Activated T-helper 1 cell treated with anti-CD3 and anti-CD28 coated beads, Interleukin-2, amount 50 U/mL, for 16 hours (primary cell): Measurements from ENCODE around the gene MAPKBP1.
A peak's percentile ranks its signal among the peaks of the same experiment; 100 is the strongest.
"Not testable (repeated sequence)": the region's sequence is repeated elsewhere in the genome, so short reads cannot be mapped to it uniquely, and the experiment has no call there.

ENCODE experiments used
- DNase-seq, 2 donors: peaks; one replicate each; pipeline ENCODE4 v3.0.0-alpha.2; 2020; ENCODE audit warnings: low read depth in 1 of 2, low spot score in 1 of 2

Gene MAPKBP1

GRCh38 chr15:41774062-41774881 is at the start of gene MAPKBP1:
TSS of gene MAPKBP1 (plus strand) at chr15:41774484. CDS start at chr15:41775276, 792 bp downstream.
- DNase-seq, result peak; percentile 93 to 95

- DNase-seq, result no peak
Measured at GRCh38 chr15:41727143-41727542, 47.1 kb upstream of the MAPKBP1 start.

GRCh38 chr15:41728061-41728460 is 46.2 kb upstream of the MAPKBP1 start:
- not testable (repeated sequence) for DNase-seq

- DNase-seq, result no peak
Measured at GRCh38 chr15:41730543-41730942, 43.7 kb upstream of the MAPKBP1 start.

- DNase-seq, result no peak
Measured at GRCh38 chr15:41732483-41732882, 41.8 kb upstream of the MAPKBP1 start.

- no peak for DNase-seq
Measured at GRCh38 chr15:41734079-41734478, 40.2 kb upstream of the MAPKBP1 start.

- no peak for DNase-seq
Measured at GRCh38 chr15:41735046-41735445, 39.2 kb upstream of the MAPKBP1 start.

- not testable (repeated sequence) for DNase-seq
Measured at GRCh38 chr15:41735492-41735891, 38.8 kb upstream of the MAPKBP1 start.

- no peak for DNase-seq
Measured at GRCh38 chr15:41746802-41747201, 27.5 kb upstream of the MAPKBP1 start.

- no peak for DNase-seq
Measured at GRCh38 chr15:41756198-41756597, 18.1 kb upstream of the MAPKBP1 start.

GRCh38 chr15:41772720-41773331 is 1.5 kb upstream of the MAPKBP1 start:
- DNase-seq, result peak; percentile 9 to 24

GRCh38 chr15:41773332-41773728 is 954 bp upstream of the MAPKBP1 start:
- no peak for DNase-seq

GRCh38 chr15:41773729-41774061 is 589 bp upstream of the MAPKBP1 start:
- no peak for DNase-seq

GRCh38 chr15:41774882-41775417 is 666 bp downstream of the MAPKBP1 start:
- no peak for DNase-seq

- no peak for DNase-seq
Measured at GRCh38 chr15:41775651-41776050, 1.4 kb downstream of the MAPKBP1 start.

GRCh38 chr15:41777421-41777973 is 3.2 kb downstream of the MAPKBP1 start:
- DNase-seq, result no peak

- DNase-seq, result no peak
Measured at GRCh38 chr15:41778521-41778920, 4.2 kb downstream of the MAPKBP1 start.

GRCh38 chr15:41779662-41780157 is 5.4 kb downstream of the MAPKBP1 start:
- no peak for DNase-seq

- DNase-seq, result no peak
Measured at GRCh38 chr15:41780266-41780665, 6.0 kb downstream of the MAPKBP1 start.

GRCh38 chr15:41780727-41781126 is 6.4 kb downstream of the MAPKBP1 start:
- no peak for DNase-seq

- DNase-seq, result no peak
Measured at GRCh38 chr15:41782371-41783282, 8.3 kb downstream of the MAPKBP1 start.
